Upper lobe of right lung (tissue), 1 donor: ENCODE measurements around the gene PGAP1. TPM values are rescaled to one million over a fixed set of nuclear protein-coding genes. Genes with fewer than 3 reads are reported as not detected.

Experiments
- ATAC-seq: fragments of 200-7000 bp; cut with Tn5 transposase; one replicate; pipeline ENCODE4 v1.9.1; 2020; ENCODE audit warnings: mild to moderate bottlenecking, moderate library complexity
- DNase-seq: peaks from one replicate; pipeline ENCODE4 v3.0.0-alpha.2; 2020
- H3K27ac ChIP-seq: fragments of 200-600 bp; one replicate; pipeline ENCODE4 v1.8.0; 2022
- H3K27me3 ChIP-seq: fragments of 200-600 bp; one replicate; pipeline ENCODE4 v1.8.0; 2022; ENCODE audit warnings: mild to moderate bottlenecking
- H3K36me3 ChIP-seq: fragments of 200-600 bp; one replicate; pipeline ENCODE4 v1.8.0; 2022
- H3K4me1 ChIP-seq: fragments of 200-600 bp; one replicate; pipeline ENCODE4 v1.8.0; 2022
- H3K4me3 ChIP-seq: fragments of 200-600 bp; one replicate; pipeline ENCODE4 v1.8.0; 2022; ENCODE audit warnings: mild to moderate bottlenecking
- H3K9me3 ChIP-seq: fragments of 200-600 bp; one replicate; pipeline ENCODE4 v1.8.0; 2022
- intact Hi-C: fragments of 100-400 bp; cut with DNase I; formaldehyde crosslinking; loops from one replicate; pipeline ENCODE4 v1.11.0; 2022
- long read RNA-seq: library from polyadenylated mRNA; unstranded; transcript quantifications from one replicate; pipeline ENCODE4 v2.0.0, GENCODE V29; 2021
- total RNA-seq: library from RNA; stranded (reverse); fragmentation: NEBNext Ultra II Directional; extraction: Animal tissue kit (Norgen Biotek cat#: 25700); gene quantifications from one replicate; pipeline ENCODE4 v1.2.1, GENCODE V29; 2021
- TF ChIP-seq, protein P1 (sequence below): fragments of 200-600 bp; IDR thresholded peaks from one replicate; pipeline ENCODE4 v1.8.0; 2022; ENCODE audit warnings: antibody characterized with exemption
- donor health status: DM: no; HTN: yes; CAD: no; lungs with severe emphysema.

PGAP1 gene, protein sequence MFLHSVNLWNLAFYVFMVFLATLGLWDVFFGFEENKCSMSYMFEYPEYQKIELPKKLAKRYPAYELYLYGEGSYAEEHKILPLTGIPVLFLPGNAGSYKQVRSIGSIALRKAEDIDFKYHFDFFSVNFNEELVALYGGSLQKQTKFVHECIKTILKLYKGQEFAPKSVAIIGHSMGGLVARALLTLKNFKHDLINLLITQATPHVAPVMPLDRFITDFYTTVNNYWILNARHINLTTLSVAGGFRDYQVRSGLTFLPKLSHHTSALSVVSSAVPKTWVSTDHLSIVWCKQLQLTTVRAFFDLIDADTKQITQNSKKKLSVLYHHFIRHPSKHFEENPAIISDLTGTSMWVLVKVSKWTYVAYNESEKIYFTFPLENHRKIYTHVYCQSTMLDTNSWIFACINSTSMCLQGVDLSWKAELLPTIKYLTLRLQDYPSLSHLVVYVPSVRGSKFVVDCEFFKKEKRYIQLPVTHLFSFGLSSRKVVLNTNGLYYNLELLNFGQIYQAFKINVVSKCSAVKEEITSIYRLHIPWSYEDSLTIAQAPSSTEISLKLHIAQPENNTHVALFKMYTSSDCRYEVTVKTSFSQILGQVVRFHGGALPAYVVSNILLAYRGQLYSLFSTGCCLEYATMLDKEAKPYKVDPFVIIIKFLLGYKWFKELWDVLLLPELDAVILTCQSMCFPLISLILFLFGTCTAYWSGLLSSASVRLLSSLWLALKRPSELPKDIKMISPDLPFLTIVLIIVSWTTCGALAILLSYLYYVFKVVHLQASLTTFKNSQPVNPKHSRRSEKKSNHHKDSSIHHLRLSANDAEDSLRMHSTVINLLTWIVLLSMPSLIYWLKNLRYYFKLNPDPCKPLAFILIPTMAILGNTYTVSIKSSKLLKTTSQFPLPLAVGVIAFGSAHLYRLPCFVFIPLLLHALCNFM
- 15.2 TPM for total RNA-seq
- long read RNA-seq, full-length matches to known transcripts: 1 of 6 reads
- long read RNA-seq, partial matches to known transcripts: 0 of 6 reads
- long read RNA-seq, other reads (novel, unspliced or antisense): 5 of 6 reads

DNA sequence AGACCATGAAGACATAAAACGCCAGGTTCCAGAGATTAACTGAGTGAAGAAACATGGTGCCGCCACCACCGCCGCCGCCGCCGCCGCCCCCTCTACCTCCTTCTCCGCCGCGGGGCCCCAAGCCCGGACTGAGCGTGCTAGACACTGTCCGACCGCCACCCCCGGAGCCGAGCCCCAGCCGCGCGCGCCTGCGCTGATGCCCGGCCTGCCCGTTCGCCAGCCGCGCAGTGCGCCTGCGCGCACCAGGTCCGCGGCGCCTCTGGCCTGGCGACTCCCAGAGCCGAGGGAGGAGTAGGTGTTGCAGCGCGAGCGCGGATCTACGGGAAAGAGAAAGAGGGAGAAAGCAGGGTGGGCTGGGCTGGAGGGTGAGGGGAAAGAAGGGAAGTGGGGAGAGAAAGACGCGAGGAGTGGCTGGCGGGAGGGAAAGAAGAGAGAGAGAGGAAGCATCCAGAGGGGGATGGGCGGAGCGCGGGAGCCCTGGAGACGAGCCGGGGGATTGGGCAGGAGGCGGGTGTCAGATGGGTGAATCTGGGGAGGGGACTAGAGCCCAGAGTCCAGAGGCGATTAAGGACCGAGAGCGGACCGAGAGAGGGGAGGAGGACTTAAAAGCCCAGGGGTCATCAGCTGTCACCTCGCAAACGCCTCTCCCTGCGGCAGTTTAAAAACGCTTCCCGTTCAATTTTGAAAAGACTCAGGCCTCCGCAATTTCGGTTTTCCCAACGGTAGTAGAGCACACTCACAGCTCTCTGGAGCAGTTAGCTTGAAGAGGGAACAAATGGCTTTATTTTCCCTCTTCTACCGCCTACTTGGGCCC is at the start of gene PGAP1:
TSS of gene PGAP1 (minus strand) at position 146 of the 814 bp plus-strand sequence. CDS start at position 55, 91 bp downstream.
- Histone ChIP-seq H3K4me1 (no peaks in the 10 kb centered on the region), H3K36me3 (no peaks in the 10 kb centered on the region), H3K27ac (peak within 1 kb of the TSS; percentile 82), H3K9me3 (no peaks in the 10 kb centered on the region), H3K27me3 (no peaks in the 10 kb centered on the region), H3K4me3 (peak within 1 kb of the TSS; percentile 81)
- intact Hi-C loops: no loop called here
- ATAC-seq (peak; percentile 98), DNase-seq (peak; percentile 95)
- TF ChIP-seq, protein P1, sequence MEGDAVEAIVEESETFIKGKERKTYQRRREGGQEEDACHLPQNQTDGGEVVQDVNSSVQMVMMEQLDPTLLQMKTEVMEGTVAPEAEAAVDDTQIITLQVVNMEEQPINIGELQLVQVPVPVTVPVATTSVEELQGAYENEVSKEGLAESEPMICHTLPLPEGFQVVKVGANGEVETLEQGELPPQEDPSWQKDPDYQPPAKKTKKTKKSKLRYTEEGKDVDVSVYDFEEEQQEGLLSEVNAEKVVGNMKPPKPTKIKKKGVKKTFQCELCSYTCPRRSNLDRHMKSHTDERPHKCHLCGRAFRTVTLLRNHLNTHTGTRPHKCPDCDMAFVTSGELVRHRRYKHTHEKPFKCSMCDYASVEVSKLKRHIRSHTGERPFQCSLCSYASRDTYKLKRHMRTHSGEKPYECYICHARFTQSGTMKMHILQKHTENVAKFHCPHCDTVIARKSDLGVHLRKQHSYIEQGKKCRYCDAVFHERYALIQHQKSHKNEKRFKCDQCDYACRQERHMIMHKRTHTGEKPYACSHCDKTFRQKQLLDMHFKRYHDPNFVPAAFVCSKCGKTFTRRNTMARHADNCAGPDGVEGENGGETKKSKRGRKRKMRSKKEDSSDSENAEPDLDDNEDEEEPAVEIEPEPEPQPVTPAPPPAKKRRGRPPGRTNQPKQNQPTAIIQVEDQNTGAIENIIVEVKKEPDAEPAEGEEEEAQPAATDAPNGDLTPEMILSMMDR: no peak

DNA sequence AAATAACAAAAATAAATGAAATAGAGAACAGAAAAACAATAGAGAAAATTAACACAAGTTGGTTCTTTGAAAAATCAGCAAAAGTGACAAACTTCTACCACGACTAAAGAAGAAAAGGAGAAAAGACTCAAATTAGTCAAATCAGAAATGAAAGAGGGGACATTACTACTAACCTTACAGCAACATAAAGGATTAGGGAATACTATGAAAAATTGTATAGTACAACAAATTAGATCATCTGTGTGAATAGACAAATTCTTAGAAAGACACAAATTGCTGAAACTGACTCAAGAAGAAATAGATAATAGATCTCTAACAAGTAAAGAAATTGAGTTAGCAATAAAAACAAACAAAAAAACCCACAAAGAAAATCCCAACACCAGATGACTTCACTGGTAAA is 48.5 kb upstream of the PGAP1 start:
- no peaks in the 10 kb centered on the region for H3K36me3 ChIP-seq
- H3K9me3 ChIP-seq: no peaks in the 10 kb centered on the region
- TF ChIP-seq, protein P1: no peak
- no peaks in the 10 kb centered on the region for H3K4me1 ChIP-seq
- intact Hi-C loops: no loop called here
- H3K4me3 ChIP-seq: no peak overlapping the region
- H3K27me3 ChIP-seq: no peaks in the 10 kb centered on the region
- ATAC-seq (no peak), DNase-seq (no peak)
- H3K27ac ChIP-seq: no peak overlapping the region

DNA sequence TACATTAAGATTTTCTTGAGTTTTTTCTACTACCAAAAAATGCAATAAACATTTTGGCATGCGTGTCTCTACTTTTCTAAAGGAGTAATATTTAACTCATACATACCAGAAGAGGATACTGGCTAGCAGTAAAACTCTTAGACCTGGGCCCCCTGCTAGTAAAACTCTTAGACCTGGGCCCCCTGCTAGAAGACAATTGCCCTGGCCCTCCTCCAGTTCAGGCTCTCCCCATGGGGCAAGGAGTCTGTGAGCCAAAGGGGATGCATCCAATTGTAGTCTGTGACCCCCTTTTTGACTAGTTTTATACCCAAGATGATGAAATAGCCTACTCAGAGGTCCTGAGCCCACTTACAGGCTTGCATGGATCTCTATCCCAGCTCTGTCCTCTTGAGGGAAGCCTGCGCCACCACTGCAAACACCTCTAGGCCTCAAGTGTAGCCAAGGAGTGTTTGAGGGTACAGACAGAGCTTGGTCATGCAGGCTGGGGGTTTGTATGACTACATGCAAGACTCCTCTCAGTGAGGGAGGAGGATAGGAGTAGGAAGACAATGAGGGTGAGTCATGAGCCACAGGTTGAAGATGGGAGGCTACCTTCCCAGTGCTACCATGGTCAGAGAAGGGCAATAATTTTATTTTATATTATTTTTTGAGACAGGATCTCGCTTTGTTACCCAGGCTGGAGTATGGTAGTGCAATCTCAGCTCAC is 45.2 kb upstream of the PGAP1 start:
- no peak overlapping the region for H3K4me3 ChIP-seq
- no peak overlapping the region for H3K27ac ChIP-seq
- TF ChIP-seq, protein P1: no peak
- intact Hi-C loops: no loop called here
- no peaks in the 10 kb centered on the region for H3K4me1 ChIP-seq
- no peaks in the 10 kb centered on the region for H3K36me3 ChIP-seq
- DNase-seq (no peak), ATAC-seq (no peak)
- H3K27me3 ChIP-seq: no peaks in the 10 kb centered on the region
- H3K9me3 ChIP-seq: no peaks in the 10 kb centered on the region

DNA sequence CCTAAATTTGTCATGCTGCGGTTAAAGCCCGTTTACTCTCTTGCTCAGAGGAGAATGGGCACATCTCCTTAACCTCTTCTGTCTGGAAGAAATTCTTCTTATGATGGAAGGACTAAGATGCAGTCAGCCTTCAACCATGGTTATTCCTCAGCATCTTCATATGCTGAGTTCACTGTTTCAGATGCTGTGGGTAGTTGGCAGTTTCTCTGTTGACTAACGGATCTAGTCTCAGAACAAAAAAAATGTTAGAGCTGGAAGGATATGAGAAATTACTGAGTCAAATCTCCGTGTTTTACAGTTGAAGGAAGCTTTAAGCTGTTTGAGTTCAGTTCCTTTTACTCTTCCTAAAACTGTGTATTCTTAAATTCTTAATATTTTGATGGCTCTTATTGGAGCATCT is 43.6 kb upstream of the PGAP1 start:
- ATAC-seq: no peak
- no peak overlapping the region for H3K4me3 ChIP-seq
- no peaks in the 10 kb centered on the region for H3K4me1 ChIP-seq
- H3K27me3 ChIP-seq: no peaks in the 10 kb centered on the region
- no peak for DNase-seq
- no peaks in the 10 kb centered on the region for H3K9me3 ChIP-seq
- intact Hi-C loops: no loop called here
- no peaks in the 10 kb centered on the region for H3K36me3 ChIP-seq
- TF ChIP-seq, protein P1: no peak
- H3K27ac ChIP-seq: no peak overlapping the region
